NCI-H2107 treated with DMSO at 0.1 percent for 48 hours (cell line): ENCODE measurements around the gene TTC7B.

ENCODE experiments used
- DNase-seq: peaks from one replicate; lab custom pipeline; 2025; ENCODE audit not compliant: unreplicated experiment; lab: John Stamatoyannopoulos, UW

TTC7B gene

GRCh38 chr14:90676356-90676755 lies 139.9 kb downstream of the TTC7B start:
- DNase-seq, result no peak

GRCh38 chr14:90675399-90675798 lies 140.8 kb downstream of the TTC7B start:
- no peak for DNase-seq

GRCh38 chr14:90674716-90675115 lies 141.5 kb downstream of the TTC7B start:
- DNase-seq, result no peak

GRCh38 chr14:90674043-90674670 lies 142.1 kb downstream of the TTC7B start:
- DNase-seq, result no peak

GRCh38 chr14:90671382-90672234 lies 144.6 kb downstream of the TTC7B start:
- DNase-seq, result no peak

GRCh38 chr14:90669731-90670130 lies 146.5 kb downstream of the TTC7B start:
- no peak for DNase-seq

DNA sequence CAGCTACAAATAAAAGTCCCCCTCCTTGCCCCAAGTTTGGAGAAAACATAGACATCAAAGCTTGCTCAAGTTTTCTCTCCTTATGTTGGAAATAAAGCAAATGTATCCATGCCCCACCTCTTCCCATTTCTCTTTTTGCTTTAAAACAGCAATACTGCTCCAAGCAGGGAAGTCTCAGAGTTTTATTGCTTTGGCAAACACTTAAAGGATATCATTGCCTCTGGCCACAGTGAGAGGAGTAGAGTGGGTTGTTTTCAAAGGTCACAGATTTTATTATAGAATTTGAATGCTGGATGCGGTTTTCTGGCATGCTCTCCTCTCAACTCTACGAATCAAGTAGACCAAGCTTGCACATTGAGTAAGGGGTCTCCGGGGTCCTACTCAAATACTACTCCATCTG lies 149.7 kb downstream of the TTC7B start:
- DNase-seq, result no peak

- DNase-seq, result no peak
These were observed 150.8 kb downstream of the TTC7B start for GRCh38 chr14:90665321-90666000.

- DNase-seq, result no peak
These were observed 151.3 kb downstream of the TTC7B start for GRCh38 chr14:90664911-90665310.

GRCh38 chr14:90663680-90664079 lies 152.6 kb downstream of the TTC7B start:
- DNase-seq, result no peak

- no peak for DNase-seq
These were observed 153.1 kb downstream of the TTC7B start for GRCh38 chr14:90663140-90663539.

GRCh38 chr14:90661866-90662265 lies 154.4 kb downstream of the TTC7B start:
- DNase-seq, result peak; percentile 77

DNA sequence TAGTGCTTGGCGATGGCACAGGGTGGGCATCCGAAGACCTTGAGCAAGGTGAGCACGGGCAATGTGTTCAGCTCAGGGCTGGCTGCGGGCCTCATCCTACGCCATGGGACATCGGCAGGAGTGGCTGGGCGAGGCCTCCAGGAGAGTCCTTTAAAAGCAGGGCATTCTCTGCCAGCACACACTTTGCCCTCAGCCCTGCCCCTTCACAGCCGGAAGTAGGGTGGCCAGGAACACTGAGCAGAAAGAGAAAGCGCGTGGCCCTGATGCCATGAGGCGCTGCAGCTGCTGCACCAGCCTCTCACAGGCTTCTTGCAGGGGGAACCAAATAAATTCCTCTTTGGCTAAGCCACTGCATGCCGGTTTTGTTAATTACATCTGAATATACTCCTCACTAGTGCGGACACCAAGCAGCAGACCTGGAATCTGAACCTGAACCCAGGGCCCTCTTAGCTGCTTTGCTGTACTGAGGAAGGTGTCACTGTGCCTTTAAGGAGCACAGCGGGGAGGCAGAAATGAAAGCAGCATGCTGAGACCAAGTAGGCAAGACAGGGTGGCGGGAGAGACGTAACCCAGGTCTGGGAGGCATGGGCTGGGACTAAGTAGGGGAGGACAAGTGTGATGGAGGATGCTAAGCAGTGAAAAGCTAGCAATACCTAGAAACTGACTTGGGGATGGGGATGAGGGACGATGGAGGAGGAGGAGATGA lies 155.2 kb downstream of the TTC7B start:
- DNase-seq, result peak; percentile 86

GRCh38 chr14:90659156-90659555 lies 157.1 kb downstream of the TTC7B start:
- DNase-seq, result no peak

DNA sequence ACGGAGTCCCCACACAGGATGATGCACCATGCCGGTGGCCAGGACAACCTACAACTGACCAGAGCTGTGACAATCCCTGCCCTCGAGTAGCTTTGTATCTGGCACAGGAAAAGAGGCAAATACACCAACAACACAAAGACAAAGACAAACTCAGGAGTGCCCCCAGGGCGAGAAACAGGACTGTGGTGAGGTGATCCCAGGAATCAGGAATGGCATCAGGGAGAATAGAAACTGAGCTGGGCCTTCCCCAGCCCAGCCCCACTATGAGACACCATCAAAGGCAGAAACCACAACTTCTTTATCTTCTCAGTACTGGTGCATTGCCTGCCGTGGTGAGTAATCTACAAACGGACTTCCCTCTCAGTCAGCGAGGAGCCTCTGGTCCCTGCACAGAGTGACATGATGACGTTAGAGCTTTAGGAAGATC lies 157.7 kb downstream of the TTC7B start:
- no peak for DNase-seq

DNA sequence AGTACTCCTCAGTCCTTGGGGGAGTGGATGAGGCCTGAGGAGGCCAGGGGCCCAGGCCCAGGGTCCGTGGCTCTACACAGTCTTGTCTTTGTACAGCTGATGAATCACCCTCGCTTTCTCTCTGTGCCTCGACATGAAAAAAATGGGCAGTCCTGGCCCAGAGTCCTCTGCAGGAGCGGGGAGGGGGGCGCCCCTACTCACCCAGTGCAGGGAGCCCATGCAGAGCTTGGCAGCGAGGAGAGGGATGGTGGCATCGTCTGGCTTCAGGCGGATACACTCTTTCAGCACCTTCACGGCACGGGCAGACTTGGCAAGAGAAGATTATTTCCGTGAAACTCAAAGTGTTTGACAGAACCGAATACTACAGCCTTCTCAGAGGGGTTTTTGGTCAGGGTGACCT lies 159.3 kb downstream of the TTC7B start:
- no peak for DNase-seq

DNA sequence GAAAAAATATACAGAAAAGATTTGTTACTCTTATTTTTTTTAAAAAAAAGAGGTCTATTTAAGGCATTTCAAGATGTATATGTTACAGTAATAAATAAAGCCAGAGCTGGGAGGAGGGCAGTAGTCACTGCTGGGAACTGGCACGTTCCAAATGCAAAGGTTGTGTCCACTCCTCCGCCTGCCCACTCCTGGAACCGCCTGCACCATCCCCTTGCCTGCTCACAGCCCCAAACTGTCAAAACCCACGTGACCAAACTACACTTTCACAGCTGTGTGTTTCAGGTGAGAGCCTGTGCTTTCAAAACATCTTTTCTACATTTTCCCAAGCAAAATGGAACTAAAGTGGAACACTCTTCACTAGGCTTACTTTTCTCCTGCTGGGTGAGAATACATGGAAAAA lies 160.4 kb downstream of the TTC7B start:
- DNase-seq, result no peak

DNA sequence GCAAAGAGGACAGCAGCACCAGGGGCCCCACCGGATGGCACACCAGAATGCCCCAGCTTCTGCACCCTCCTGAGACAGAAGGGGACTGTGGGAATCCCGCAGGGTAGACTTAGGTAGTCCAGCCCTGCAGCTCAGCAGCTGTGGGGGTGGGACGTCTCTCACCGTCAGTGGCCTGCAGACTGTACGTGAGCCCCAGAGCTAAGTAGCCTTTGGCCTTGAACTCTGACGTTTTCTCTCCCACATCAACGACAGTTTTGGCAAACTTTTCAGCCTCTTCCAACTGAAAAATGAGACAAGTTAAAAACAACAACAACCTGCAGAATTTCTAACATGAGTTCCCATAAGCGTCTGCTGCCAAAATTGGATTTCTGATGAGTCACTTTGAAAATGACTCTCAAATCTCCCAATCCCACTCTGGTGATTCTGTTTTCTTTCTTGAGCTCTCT lies 161.4 kb downstream of the TTC7B start:
- no peak for DNase-seq

GRCh38 chr14:90652626-90653025 lies 163.6 kb downstream of the TTC7B start:
- DNase-seq, result no peak

DNA sequence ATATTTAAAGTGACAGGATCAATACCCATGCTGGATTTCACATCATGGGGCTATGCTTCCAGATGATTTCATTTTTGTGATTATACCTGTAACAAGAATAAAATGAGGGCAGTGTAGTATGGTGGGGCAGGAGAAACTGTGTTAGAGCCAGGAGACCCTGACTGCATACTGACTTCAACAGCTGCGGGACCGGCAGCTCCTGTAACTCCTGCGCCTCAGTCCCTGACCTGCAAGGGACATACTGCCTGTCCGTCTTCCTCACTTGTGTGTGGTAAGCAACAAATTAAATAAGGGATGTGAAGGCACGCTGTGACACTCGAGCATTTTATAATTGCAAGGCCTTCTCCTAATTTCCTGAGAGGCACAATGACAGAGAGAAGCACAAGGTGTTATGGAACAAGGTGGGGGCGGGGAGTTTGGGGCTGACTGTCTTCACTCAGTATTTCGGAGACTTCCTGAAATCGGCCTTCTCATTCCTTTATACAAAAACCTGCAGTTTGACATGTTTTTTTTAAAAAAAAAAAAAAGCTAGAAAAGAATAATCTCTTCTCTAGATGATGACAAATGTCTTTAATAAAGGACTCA lies 164.2 kb downstream of the TTC7B start:
- no peak for DNase-seq

GRCh38 chr14:90651271-90651804 lies 164.9 kb downstream of the TTC7B start:
- no peak for DNase-seq
